Right atrium auricular region (tissue), 2 donors: ENCODE results near the gene UBE2D3. TPM values are rescaled to one million over a fixed set of nuclear protein-coding genes. Genes with fewer than 3 reads are reported as not detected.

Experiments used
- DNase-seq: peaks from one replicate; pipeline ENCODE4 v3.0.0-alpha.2; 2019; ENCODE audit warnings: low spot score
- H3K27ac ChIP-seq, 2 donors: fragments of 200-600 bp; sonication (generic); 1 replicate in 1 of 2; 2 replicates in 1 of 2; pipeline ENCODE4 v1.5.1; 2016 to 2019
- H3K27me3 ChIP-seq, 2 donors: fragments of 200-600 bp; sonication (generic); one replicate each; pipeline versions ENCODE4 v1.5.1 to v1.6.0; 2017 to 2019
- H3K36me3 ChIP-seq: fragments of 200-600 bp; sonication (generic); one replicate; pipeline ENCODE4 v1.5.1; 2016
- H3K4me1 ChIP-seq, 2 donors: fragments of 200-600 bp; sonication (generic); one replicate each; pipeline versions ENCODE4 v1.5.1 to v1.6.0; 2017 to 2019
- H3K4me3 ChIP-seq, 2 donors: fragments of 200-600 bp; sonication (generic); 1 replicate in 1 of 2; 2 replicates in 1 of 2; pipeline ENCODE4 v1.5.1; 2017 to 2019; ENCODE audit warnings: mild to moderate bottlenecking in 1 of 2, moderate library complexity in 1 of 2
- H3K9me3 ChIP-seq, 2 donors: fragments of 200-600 bp; sonication (generic); one replicate each; pipeline ENCODE4 v1.5.1; 2019
- CTCF ChIP-seq, 2 donors: fragments of 200-600 bp; sonication (generic); IDR thresholded peaks; one replicate each; pipeline ENCODE4 v1.5.1; 2019; ENCODE audit warnings: antibody characterized with exemption in 2 of 2
- total RNA-seq, 2 donors: library from RNA; depleted of rRNA; stranded (reverse); fragments of >200 nt; gene quantifications; one replicate each; pipeline ENCODE4 v1.1.0, GENCODE V29; 2016

The UBE2D3 gene
- total RNA-seq, 2 donors from 2014 or later: 288 to 322 TPM

DNA sequence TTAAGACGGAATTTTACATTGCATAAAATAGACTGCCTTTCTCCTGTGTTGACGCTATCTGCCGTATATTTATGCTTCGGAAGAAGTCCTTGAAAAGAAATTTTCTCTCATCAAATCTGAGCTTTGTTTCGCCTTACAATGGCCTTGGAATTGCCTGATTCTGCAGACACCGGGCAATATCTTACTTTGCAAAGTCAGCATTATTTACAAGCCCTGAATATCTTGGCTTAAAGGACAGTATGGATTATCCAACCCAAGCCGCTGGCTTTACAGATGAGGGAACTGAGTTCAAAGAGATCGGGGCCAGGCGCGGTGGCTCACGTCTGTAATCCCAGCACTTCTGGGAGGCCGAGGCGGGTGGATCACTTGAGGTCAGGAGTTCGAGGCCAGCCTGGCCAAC lies 65.4 kb downstream of the UBE2D3 start:
- Histone ChIP-seq H3K4me1 (peaks cover 0 to 24% of the 10 kb centered on the region in 2 donors), H3K36me3 (no peaks in the 10 kb centered on the region), H3K27ac (no peak overlapping the region), H3K27me3 (no peaks in the 10 kb centered on the region), H3K9me3 (no peaks in the 10 kb centered on the region), H3K4me3 (no peak overlapping the region)
- no peak for TF ChIP-seq CTCF (IDR thresholded peaks at IDR 0.05)
- DNase-seq: no peak

DNA sequence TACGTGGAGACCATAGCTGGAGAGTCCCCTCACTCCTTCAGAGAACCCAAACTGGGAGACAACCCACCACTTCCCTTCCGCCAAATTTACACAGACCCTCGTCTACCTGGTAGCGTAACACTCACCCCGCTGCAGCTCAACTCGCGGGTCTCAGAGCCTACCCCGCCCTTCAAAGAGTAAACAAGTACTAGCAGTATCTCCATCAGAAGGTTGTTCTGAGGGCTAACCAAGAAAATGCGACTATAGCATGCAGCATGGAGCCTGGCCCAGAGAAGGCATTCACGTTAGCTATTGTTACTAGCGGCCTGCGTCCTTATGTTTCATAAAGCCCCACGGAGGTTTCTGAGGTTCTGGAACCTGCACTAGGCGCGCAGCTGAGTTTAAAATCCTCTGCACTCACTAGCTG lies 66.1 kb downstream of the UBE2D3 start:
- Histone ChIP-seq H3K4me1 (peaks cover 0 to 24% of the 10 kb centered on the region in 2 donors), H3K27ac (peak overlapping the region; percentile 82 to 87), H3K9me3 (no peaks in the 10 kb centered on the region), H3K27me3 (no peaks in the 10 kb centered on the region), H3K36me3 (no peaks in the 10 kb centered on the region), H3K4me3 (peak overlapping the region; percentile 76 to 92)
- TF ChIP-seq CTCF (IDR thresholded peaks at IDR 0.05): no peak
- no peak for DNase-seq

DNA sequence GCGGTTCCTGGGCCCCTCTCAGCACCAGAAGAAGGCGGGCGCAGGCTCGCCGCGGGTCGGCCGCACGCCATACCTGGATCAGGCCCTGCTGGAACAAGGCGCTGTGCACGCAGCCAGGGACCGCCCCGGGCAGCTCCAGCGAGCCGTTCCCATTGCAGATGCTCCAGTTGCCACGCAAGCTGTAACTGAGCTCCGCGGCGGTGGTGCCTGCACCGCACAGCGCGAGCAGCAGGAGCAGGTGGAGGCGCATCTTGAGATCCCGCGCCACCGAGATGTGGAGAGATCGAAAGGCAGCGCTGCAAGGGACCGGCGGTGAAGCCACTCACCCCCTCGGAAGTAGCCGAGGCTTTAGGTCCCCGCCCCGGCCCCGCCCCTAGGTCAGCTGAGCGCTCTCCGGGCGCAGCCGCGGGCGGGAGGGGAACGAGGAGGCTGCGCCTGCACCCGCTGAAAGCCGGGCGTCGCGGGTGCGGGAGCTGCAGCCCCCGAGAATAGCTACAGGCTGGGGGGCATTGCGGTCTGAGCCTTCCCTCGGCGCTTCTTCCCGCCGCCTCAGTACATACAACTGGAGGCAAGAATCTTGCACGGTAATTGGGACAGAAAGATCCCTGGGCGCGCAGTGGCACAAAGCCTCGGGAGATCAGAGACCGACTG lies 66.6 kb downstream of the UBE2D3 start, which contains the start of gene MANBA:
Gene MANBA, minus strand, starts transcription at position 324 of the 651 bp plus-strand sequence. Its CDS starts 74 bp downstream, at position 250.
- Histone ChIP-seq H3K27me3 (no peaks in the 10 kb centered on the region), H3K9me3 (no peaks in the 10 kb centered on the region)

DNA sequence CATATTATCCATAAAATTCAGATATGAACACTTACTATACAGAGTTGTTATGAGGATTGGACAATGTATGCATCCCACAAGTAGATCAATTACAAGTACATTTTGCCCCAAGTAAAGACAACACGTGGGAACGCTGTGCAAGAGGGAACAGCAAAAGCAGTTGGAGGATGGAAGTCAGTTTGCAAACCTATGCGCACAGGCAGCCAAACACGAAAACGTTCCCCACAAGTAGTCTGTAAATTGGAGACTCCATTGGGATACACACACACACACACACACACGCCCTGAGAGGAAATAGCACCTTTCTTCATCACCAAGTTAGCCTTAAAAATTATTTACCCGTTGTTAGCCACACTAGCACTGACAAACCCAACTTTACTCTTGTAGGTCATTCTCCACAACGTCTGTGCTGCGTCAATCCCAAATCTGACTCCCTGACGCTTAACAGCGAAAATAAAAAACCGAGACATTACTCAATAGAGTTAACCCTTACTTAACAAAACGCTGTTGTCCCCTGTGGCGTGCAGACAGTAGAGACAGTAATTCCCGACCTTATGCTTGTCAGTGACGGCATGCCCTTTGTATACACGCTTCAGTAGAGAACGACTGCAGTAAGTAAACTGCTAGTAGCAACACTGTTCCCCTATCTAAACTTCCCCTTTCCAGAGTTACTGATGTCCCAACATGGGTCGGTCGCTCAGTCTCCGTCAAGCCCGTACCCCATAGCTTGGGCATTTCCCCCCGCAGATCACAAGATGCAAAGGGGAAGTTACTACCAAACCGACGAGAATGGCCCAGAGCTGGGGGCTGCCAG lies 67.3 kb downstream of the UBE2D3 start:
- Histone ChIP-seq H3K36me3 (no peaks in the 10 kb centered on the region), H3K9me3 (no peaks in the 10 kb centered on the region), H3K4me1 (peaks cover 0 to 24% of the 10 kb centered on the region in 2 donors), H3K4me3 (peak overlapping the region; percentile 76 to 92), H3K27ac (peak overlapping the region; percentile 82 to 87), H3K27me3 (no peaks in the 10 kb centered on the region)
- no peak for TF ChIP-seq CTCF (IDR thresholded peaks at IDR 0.05)
- DNase-seq: peak; percentile 71

More for the DNA sequence above, 66.6 kb downstream of the UBE2D3 start, which contains the start of gene MANBA:
- Histone ChIP-seq H3K27ac (peak within 1 kb of the TSS; percentile 82 to 87), H3K36me3 (no peaks in the 10 kb centered on the region), H3K4me1 (peaks cover 0 to 24% of the 10 kb centered on the region in 2 donors), H3K4me3 (peak within 1 kb of the TSS; percentile 76 to 92)
- TF ChIP-seq CTCF (IDR thresholded peaks at IDR 0.05): no peak
- DNase-seq: peak; percentile 74

GRCh38 chr4:102758241-102759160 lies 68.8 kb downstream of the UBE2D3 start:
- Histone ChIP-seq H3K9me3 (no peaks in the 10 kb centered on the region), H3K4me1 (peaks cover 0 to 24% of the 10 kb centered on the region in 2 donors), H3K36me3 (no peaks in the 10 kb centered on the region), H3K27ac (no peak overlapping the region), H3K4me3 (no peak overlapping the region), H3K27me3 (no peaks in the 10 kb centered on the region)
- DNase-seq: no peak
- no peak for TF ChIP-seq CTCF (IDR thresholded peaks at IDR 0.05)
